Stimulated activated CD8-positive, alpha-beta memory T cell treated with anti-CD3 and anti-CD28 coated beads, Interleukin-7, amount 100 ng/mL, for 24 hours (primary cell): Measurements from ENCODE around the gene NOTCH1.
"Not testable (repeated sequence)": the region's sequence is repeated elsewhere in the genome, so short reads cannot be mapped to it uniquely, and the experiment has no call there.

Experiments used
- DNase-seq: peaks from one replicate; pipeline ENCODE4 v3.0.0-alpha.2; 2020; ENCODE audit warnings: low read depth

NOTCH1 gene

DNA sequence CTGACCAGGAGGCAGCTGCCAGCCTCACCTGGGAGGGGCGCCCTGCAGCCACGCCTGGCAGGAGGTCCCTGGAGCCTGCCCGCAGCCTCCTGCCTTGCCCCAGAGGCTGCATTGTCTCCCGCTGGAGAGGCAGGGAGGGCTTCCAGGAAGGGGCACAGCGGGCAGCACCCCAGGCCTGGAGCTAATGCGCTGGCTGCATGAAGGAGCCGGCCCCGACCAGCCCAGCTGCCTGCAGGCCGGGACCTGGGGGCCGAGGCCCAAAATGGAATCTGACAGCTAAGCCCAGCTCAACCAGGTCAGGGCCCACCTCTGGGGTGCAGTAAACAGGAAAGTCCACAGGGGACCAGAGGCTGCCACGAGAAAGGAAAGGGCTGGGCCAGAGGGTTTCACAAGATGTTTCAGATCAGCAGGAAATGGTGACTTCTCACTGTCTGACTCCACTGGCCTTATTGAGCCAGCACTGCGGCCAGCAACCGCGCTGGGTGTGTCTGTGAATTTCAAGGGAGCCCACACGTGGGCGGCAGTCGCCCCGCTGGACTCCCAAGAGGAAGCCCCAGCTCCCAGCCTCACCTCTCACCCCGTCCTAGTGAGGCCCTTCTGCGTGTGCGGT is 18.6 kb upstream of the NOTCH1 start:
- DNase-seq, result no peak

DNA sequence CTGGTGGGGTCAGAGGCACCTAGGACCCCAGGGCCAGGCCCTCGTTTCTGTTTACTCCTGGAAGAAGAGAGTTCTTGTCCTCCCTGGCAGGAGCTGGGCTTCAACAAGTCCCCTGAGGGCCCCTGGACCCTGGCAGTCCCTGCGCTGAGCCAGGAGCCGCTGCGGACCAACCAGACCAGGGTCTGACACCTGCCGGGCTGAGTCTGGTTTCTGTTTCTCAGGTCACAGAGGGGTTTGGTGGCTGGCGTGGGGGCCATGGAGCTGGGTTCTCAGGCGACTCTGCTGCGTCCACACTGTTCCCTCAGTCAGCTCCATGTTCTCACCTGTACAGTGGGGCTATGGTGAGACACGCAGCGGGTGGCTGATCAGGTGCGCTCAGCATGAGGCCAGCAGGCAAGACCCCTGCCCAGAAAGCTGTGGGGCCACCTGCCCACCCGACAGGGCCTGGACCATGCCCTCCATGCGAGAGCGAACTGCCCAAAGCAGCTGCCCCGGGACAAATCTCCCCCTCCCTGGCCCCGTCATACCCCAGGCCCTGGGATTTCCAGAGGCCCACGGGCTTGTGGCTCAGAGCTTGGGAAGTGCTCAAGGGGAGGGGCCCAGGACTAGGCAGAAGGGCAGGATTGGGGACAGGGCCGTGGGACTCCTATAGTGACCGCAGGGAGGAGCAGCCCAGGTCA is 17.9 kb upstream of the NOTCH1 start:
- no peak for DNase-seq

DNA sequence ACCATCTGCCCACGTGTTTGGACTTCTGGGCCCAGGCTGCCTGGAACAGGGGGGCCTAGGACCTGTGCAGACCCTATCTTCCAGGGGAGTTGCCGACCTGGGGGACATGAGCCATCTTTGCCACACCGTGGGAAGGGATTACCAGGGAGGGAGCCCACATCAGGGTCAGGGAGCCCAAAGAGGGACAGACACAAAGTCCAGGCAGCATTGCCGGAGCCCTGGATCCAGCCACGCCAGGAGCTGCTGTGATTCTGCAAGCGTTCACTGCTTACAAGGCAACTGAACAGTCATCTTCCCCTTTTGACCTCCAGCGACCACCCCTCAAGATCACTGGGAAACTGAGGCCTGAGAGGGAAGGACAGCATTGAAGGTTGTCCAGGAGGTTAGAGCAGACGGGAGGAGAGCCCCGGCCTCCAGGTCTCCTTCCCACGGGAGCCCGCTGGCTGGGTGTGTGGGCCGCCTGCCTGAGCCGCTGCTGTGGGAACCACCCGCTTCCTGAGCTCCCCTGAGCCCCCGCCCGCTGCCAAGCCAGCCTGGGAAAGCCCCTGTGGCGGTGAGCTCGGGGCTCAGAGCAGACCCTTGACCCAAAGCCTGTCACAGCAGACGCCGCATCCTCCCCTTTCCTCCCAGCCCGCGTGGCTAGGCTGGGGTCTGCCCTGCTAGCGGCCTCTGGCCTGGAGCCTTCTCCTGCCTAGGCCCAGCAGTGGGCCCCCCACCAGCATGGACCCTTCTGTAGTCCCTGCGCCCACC is 17.1 kb upstream of the NOTCH1 start:
- DNase-seq, result no peak

DNA sequence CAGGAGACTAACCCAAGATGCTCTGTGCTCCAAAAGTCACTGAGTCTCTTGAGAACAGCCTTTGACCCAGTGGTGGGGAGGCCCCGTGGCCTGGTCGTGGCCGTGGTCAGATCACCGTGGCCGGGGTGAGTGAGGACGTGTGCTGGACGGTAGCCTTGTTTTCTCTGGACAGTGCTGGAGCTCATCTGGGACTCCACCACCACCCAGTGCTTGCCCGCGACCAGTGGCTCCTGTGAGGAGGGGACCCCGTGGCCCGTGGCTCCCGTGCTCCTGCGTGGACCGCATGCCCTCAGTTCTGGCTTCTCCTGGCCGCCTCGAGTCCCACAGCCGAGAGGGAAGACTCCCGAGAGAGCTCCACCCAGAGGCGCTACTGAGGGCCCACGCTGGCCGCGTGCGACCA is 15.9 kb upstream of the NOTCH1 start:
- no peak for DNase-seq

- DNase-seq, result no peak
Observed at GRCh38 chr9:136560586-136560985, 14.7 kb upstream of the NOTCH1 start.

GRCh38 chr9:136559371-136559770 is 13.5 kb upstream of the NOTCH1 start:
- DNase-seq, result not testable (repeated sequence)

DNA sequence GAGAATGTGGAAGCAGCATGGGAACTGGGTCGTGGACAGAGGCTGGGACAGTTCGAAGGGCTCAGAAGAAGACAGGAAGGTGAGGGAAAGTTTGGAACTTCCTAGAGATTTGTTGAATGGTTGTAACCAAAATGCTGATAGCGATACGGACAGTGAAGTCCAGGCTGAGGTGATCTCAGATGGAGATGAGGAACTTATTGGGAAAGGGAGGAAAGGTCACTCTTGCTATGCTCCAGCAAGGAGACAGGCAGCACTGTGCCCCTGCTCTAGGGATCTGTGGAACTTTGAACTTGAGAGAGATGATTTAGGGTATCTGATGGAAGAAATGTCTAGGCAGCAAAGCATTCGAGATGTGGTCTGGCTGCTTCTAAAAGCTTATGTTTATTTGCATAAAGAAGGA is 13.0 kb upstream of the NOTCH1 start:
- not testable (repeated sequence) for DNase-seq

GRCh38 chr9:136558373-136558772 is 12.5 kb upstream of the NOTCH1 start:
- no peak for DNase-seq

GRCh38 chr9:136557036-136557435 is 11.2 kb upstream of the NOTCH1 start:
- DNase-seq, result no peak

DNA sequence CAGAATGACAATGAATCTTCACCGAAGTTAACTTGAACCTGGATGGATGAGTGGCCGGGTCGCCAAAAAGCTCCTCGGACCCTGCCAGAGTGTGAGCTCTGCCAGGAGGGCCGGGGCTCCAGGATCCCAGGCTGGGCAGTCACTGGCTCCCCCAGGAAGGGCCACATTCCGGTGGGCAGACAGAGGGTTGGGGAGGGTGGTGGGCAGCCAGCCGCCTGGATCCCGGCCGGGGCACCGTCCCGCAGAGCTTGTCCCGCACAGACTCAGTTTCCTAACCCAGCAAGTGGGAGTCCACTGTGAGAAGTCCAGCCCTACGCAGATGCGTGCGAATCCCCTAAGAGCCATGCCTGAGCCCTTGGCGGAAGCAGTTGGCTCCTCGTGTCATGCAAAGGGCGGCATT is 10.3 kb upstream of the NOTCH1 start:
- DNase-seq, result no peak

DNA sequence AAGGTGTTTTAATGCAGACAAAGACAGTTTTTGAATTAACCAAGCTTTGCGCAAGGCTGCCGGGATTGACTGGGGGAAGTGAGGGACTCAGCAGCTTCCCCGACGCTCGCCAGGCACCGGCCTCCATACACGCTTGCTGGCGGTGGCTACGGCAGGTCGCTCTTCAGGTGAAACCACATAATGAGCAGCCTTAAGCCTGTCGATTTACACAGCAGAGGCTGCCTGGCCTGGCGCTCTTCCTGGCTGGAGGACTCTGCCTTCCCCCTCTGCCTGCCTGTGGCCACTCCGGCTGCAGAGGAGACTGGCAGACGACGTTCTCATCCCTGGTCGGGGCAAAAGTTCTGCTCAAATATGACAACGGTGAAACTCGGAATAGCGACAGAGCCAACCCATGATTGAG is 9.0 kb upstream of the NOTCH1 start:
- DNase-seq, result no peak

GRCh38 chr9:136553581-136553980 is 7.7 kb upstream of the NOTCH1 start:
- no peak for DNase-seq

DNA sequence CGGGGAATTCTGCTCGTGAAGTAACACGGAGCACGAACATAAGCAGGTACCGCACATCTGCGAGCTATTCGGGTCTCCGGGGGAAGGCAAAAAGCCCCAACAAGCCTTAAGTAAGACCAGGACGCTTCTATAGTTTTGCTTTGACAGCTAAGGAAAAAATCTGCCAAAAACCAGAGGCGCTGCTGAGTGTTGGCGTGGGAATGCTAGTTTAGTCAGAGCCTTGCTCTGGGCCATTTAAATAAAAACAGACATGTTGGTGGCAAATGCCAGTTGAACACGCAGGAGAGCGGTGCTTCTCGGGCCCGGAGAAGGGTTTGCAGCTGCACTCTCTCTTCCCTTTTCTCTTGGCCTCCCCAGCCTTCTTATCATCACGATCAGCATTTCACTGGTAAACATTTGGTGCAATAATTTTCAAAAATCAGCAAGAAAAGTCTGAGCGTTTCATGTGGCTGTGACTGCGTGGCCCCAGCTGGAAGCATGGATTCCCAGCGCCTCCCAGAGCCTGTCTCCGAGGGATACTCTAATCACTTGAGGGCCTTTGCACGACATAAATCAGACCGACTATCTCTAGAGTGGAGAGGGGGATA is 6.4 kb upstream of the NOTCH1 start:
- DNase-seq, result no peak

GRCh38 chr9:136551401-136552116 is 5.7 kb upstream of the NOTCH1 start:
- DNase-seq, result no peak

- no peak for DNase-seq
Observed at GRCh38 chr9:136550439-136551289, 4.8 kb upstream of the NOTCH1 start.

DNA sequence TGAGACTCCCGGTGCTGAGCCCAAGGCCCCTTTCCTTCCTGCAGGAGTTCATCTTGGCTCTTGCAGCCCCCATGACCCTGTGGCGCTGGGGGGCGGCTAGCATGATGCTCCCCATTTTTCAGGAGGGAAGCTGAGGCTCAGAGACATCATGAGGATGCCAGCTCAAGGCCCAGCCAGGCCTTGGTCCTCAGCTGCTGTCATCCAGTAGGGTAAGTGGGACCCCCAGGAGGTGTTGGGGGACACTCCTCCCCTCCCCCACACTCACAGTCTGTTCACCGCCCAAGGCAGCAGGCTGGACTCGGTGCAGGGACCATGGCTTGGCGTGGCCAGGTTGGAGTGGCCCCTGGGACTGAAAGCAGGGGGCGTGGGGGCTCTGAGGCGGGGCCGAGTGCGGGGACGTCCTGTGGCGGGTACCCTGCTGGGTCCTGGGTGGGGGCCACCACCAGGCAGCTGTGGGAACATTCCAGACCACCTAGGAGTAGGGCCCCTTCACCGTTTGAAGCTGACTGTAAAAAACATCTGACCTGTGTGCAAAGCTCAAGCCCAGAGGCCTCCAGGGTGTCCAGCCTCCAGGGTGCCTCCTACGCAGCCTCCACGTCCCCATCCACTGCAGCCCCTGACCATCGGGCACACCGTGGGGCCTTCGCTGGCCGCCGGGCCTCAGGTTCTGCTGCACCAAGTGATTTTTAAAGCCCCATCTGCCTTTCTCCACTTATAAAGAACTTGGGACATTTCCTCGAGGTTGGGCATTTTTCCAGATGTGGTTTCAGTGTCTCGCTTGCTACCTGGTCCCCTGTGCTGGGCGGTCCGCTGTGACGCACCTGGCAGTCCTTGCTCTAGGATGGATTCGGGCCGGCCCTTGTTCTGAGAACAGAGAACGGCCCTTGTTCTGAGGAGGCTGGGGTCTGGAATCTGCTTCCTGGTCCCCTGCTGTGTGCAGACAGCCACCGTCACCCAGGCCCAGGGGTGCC is 3.4 kb upstream of the NOTCH1 start:
- no peak for DNase-seq

DNA sequence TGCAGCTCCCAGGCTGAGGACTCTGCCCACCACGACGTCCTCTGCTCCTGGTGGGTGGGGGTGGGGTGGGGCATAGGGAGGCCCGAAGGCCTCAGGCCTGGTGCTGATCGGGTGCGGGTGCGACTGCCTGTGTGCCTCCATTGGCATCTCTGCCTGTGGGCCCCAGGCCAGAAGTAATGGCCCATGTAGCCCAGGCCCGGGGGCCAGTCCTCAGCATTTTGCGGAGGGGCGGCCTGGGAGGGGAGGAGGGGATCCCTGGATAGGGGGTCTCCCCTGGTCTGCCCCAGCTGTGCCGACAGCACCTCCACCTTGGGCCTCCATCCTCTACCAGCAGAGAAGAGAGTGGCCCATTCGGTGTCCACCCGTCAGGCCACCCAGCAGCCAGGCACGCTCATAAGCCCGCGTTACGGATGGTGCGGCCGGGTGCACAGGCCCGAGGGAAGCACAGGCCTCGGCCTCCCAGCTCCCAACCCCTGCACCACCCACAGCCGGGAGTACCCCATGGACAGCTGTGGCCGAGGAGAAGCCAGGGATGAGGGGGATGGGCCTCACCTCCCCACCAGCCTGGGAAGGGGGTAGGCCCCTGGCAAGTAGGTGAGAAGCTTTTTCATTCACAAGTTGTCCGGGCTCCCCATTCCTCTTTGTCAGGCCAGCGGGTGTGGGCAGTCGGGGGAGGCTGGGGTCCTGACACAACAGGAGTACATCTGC is 1.8 kb upstream of the NOTCH1 start:
- DNase-seq, result no peak

DNA sequence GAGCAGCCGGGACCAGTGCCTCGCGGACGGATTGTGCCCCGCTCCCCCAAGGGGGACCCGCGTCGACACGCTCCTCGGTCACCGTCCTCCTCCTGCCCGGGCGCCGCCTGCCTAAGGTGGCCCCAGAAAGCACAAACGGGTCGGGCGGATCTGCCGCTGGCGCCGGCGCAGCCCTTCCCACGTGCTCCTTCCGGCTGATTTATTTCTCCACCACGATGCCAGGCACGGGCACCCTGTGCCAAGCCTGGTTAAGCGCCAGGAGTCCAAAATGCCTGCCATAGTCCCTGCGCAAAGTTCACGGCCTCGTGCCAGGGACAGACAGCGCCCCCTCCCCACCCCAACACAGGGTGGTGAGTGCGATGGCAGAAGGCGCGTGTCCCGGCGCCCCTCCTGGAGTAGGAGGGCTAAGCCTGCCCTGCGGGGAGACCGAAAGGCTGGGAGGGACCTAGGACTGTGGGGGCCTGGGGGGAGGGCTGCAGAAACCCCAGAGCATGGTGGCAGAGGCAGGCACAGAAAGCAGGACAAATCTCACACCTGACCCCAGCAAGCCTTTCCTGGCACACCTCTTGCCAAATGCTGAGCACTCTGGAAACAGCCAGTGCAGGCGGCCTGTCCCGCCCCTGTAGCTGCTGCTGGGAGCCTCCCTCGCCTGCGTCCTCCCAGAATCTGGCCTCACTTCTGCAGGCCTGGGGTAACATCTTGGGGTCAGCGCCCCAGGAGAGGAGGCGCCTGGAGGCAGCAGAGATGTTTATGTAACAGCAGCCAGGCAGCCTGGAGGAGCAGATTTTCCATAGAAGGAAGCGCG is 1.1 kb upstream of the NOTCH1 start:
- DNase-seq, result no peak

DNA sequence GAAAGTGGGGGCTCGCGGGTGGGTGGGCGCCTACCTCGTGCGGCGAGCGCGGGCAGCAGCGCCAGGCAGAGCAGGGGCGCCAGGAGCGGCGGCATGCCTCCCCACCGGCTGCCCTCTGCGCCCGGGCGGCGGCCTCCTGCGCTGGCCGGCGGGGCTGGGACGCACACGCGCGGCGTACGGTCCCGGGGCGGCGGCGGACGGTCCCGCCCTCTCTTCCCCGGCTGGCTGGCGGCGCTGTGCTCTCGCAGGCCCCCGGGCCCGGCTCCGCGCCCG is 220 bp downstream of the NOTCH1 start:
- DNase-seq, result no peak
